GM18873 (cell line): ENCODE data around the gene HPSE2.
"Not testable (repeated sequence)": the region's sequence is repeated elsewhere in the genome, so short reads cannot be mapped to it uniquely, and the experiment has no call there.

ENCODE experiments used
- ATAC-seq: cut with Tn5 transposase; IDR thresholded peaks from one replicate; pipeline ENCODE4 v1.9.1; 2021; ENCODE audit warnings: mild to moderate bottlenecking, moderate library complexity, moderate number of reproducible peaks; ENCODE audit not compliant: unreplicated experiment, low FRiP score

Gene HPSE2

DNA sequence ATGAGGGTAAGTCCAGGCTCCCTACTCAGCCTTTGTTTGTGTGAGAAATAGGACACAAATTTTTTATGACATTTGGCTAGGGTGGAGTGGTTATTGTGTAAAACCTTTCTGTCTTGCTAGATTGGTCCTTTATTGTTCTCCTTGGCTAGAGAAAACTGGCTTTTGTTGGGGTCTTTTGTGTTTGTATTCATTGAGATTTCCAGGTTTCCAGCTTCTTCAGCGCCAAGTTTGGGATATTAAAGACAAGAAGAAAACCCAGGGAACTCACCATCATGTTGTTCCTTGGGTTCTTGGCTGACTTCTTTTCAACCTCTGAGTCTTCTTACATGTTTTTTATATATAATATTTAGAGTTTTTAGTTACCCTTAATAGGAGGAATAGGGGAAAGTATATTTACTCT lies 310.0 kb downstream of the HPSE2 start:
- no peak for ATAC-seq

DNA sequence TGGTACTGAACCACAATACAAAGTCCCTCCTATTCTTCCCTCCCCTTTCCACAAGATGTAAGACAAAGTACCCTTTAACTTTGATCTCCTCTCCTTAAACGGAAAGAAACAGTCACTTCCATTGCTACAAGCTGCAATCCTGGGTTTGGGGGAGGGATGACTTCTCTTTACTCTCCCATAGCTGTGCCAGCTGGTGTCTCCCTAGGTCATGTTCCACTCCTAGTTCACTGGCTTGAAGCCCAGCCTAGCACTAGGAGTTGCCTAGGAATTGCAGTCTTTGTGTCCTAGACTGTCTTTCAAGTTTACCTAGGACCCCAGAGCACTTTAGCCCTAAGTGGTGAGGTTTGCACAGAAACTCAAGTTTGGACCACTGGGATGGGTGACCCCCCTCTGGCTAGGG lies 311.1 kb downstream of the HPSE2 start:
- ATAC-seq, result no peak

GRCh38 chr10:98921316-98921715 lies 314.3 kb downstream of the HPSE2 start:
- no peak for ATAC-seq

DNA sequence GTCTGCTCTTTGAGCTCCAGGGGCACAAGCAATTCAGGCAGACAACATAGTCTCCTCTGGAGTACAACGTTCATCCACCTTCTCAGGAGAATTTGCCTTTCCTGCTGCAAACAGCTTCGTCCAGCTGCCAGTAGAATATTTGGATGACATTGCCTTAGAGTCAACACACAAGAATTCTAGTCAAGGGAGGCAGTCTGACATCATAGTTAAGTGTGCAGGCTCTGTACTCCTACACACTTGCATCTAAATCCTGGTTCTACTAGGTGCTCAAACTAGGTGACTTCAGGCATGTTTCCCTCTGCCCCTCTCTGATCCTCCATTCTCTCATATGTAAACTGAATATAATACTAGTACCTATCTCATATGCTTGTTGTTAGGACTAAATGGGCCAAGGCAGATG lies 314.8 kb downstream of the HPSE2 start:
- ATAC-seq, result no peak

- ATAC-seq, result no peak
Measured at GRCh38 chr10:98920360-98920759, 315.3 kb downstream of the HPSE2 start.

GRCh38 chr10:98919899-98920298 lies 315.8 kb downstream of the HPSE2 start:
- no peak for ATAC-seq

DNA sequence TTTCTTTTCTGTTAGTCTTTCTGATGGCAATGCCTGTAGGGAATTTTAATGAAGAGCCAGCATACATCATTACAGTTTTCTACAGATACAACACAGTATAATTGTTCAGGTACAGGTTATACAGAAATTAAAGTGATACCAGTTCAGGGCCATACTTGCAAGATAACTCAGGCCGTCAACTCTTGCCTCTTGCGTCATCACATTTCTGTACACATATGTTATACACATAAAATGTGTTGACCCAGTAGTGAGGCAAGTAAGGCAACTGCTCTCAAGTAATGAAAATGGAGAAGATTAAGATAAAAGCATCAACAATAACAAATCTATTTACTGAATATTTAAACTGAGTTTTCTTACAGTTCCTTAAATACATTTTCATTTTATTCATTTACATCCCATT lies 317.8 kb downstream of the HPSE2 start:
- no peak for ATAC-seq

- ATAC-seq, result no peak
Measured at GRCh38 chr10:98916526-98917125, 319.0 kb downstream of the HPSE2 start.

- no peak for ATAC-seq
Measured at GRCh38 chr10:98915911-98916310, 319.7 kb downstream of the HPSE2 start.

- ATAC-seq, result no peak
Measured at GRCh38 chr10:98910546-98910945, 325.1 kb downstream of the HPSE2 start.

- ATAC-seq, result no peak
Measured at GRCh38 chr10:98910048-98910447, 325.6 kb downstream of the HPSE2 start.

DNA sequence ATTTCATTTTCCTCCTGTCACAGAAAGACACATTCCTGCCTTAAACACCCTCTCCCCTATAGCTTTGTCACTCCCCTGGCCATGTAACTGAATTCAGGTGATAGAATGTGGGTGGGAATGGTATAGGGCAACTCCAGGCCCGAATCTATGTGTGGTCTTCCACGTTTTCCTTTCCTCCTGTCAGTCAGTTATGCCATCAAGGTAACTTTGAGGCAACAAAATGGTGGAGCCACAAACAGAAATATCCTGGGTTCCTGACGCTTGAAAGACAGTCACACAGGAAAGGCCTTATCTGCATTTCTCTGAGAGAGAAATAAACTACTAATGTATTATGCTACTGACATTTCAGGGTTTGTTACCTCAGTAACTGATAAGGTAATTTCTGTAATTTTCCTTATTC lies 326.8 kb downstream of the HPSE2 start:
- ATAC-seq, result no peak

- ATAC-seq, result not testable (repeated sequence)
Measured at GRCh38 chr10:98908247-98908646, 327.4 kb downstream of the HPSE2 start.

DNA sequence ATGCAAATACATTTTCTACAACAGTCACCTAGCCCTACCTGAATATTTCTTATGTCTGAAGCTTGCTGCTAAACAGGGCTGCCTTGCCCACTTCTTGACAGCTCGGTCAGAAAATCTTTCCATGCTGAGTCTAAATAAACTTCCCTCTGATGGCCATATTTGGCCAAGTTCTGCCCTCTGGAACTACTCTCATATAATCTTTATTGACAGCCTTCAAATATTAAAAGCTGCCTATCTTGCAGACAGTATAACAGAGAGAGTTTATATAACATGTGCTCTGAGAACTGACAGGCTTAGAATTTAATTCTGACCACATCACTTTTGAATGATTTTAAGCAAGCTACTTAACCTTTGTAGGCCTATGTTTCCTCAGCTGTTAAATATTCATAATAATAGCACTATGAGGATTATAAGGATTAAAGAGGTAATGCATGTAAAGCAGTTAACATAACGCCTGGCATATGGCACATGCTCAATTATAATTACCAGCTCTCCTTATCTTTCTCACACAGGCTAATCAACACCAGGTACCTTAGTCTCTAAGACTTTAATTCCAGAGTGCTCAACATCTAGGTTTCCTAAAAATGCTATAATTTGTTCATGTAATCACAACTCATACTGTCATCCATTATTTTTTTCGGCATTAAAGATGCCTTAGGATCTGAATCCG lies 334.1 kb downstream of the HPSE2 start:
- ATAC-seq, result no peak

DNA sequence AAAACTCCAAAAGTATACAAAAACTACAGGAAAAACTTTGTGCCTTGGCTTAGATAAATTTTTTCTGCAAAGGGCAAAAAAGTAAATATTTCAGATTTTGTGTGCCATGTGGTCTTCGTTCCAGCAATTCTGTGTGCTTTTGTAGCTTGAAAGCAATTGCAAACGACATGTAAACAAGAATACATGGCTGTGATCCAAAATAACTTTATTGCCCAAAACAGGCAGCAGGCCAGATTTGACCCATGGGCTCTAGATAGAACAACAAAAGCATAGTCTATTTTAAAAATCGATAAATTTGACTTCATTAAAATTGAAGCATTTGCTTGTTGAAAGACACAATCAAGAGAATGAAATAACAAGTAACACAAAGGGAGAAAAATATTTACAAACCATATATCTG lies 336.6 kb downstream of the HPSE2 start:
- no peak for ATAC-seq

DNA sequence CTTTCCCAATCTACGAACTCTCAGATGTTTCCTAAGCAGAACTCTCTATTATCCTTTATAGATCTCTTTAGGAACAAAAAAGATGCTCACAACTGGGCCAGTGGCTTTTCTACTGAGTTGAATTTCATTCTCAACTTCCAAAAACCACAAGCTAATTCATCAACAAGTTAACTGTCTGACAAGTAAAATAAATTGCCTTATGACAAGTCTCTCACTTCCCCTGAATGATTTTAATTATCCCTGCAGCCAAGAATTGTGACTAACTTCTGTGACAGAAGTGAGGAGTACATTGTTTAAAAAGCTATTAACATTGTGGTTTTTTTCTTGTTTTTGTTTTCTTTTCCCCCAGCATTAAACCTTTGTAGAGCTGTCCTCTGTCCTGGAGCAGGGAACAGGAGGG lies 343.1 kb downstream of the HPSE2 start:
- ATAC-seq, result no peak

DNA sequence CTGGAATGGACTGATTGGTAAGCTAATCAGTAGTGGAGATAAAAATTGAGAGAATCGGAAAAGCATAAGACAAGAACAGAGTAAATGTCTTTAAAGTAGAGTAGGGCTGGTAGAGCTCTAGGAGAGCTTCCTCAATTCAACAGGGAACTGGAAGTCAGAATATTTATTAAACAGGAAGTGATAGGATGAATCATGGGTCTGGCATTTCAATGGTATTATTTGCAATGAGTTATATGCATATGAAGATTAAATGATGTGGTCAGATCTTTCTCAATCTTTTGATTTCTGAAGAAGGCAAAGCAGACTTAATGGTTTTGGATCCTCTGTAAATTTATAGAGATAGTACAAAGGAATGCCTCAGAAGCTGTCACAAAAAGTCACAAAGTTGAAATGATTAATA lies 349.0 kb downstream of the HPSE2 start:
- no peak for ATAC-seq

GRCh38 chr10:98885378-98885777 lies 350.3 kb downstream of the HPSE2 start:
- ATAC-seq, result no peak

DNA sequence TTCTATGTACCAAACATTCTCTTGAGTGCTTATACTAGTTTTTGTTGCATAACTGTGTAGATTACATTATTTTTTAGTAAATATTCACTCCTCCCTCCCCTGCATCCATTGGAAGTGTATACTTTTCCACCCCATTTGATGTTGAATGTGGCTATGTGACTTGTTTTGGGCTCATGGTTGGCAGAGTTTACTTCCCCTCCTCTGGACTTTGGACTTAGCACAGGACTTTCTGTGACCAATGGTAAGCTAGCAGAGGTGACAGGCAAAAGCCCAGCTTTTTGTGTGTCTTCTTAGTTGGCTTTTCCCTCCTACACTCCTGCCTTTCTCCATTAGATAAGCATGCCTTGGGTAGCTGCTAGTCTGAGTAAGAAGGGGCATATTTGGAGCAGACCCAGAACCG lies 353.9 kb downstream of the HPSE2 start:
- ATAC-seq, result no peak

GRCh38 chr10:98880971-98881370 lies 354.7 kb downstream of the HPSE2 start:
- ATAC-seq, result no peak

GRCh38 chr10:98878921-98879320 lies 356.7 kb downstream of the HPSE2 start:
- no peak for ATAC-seq

- no peak for ATAC-seq
Measured at GRCh38 chr10:98878418-98878817, 357.2 kb downstream of the HPSE2 start.

DNA sequence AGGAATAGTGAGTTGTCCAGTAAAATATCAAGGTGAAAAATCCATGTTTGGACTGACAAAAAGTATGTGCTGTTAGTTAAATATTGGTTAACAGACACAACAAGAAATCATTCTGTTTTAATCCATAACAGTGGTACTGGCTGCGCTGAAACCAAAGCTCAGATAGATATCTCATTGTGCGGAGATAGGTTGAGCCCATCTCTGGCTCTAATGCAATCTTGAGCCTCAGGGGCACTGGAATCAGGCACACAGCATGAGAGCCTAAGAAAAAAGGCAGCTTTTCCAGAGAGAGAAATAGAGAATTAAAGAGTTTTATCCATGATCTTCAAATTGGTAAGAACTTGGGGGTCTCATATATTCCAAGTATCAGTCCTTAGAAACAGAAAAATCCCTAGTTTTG lies 373.7 kb downstream of the HPSE2 start:
- ATAC-seq, result no peak
